Endothelial cell of umbilical vein (primary cell): Measurements from ENCODE around the gene TRIM62.

ENCODE experiments used
- EZH2 ChIP-seq: IDR thresholded peaks from 2 replicates; pipeline ENCODE4 v1.6.1; 2012; ENCODE audit warnings: borderline replicate concordance, low read depth, mild to moderate bottlenecking, moderate library complexity, low read length, inconsistent platforms; ENCODE audit not compliant: severe bottlenecking
- MYC ChIP-seq: IDR thresholded peaks from one replicate; pipeline ENCODE4 v1.6.1; 2011; ENCODE audit warnings: mild to moderate bottlenecking, low read depth, low read length
- POLR2A ChIP-seq: IDR thresholded peaks from 2 replicates; pipeline ENCODE4 v1.6.1; 2012; ENCODE audit warnings: low read depth, mild to moderate bottlenecking, control low read depth, low read length
- POLR2AphosphoS5 ChIP-seq: IDR thresholded peaks from 2 replicates; pipeline ENCODE4 v1.6.1; 2012; ENCODE audit warnings: low read depth, mild to moderate bottlenecking, control low read depth, low read length, moderate library complexity; ENCODE audit not compliant: insufficient read depth
- TF ChIP-seq, protein P1 (sequence below), 2 donors: IDR thresholded peaks; 1 replicate in 1 of 2; 2 replicates in 1 of 2; pipeline ENCODE4 v1.5.1; 2011; ENCODE audit warnings: low read length in 2 of 2, mild to moderate bottlenecking in 2 of 2, moderate library complexity in 2 of 2, control low read depth in 1 of 2, inconsistent platforms in 1 of 2, low read depth in 1 of 2; ENCODE audit not compliant: insufficient read depth in 1 of 2; ENCODE audit errors: extremely low read depth in 1 of 2
- TF ChIP-seq, protein P2 (sequence below): IDR thresholded peaks from 2 replicates; pipeline ENCODE4 v1.6.1; 2011; ENCODE audit not compliant: insufficient read depth, insufficient read length

DNA sequence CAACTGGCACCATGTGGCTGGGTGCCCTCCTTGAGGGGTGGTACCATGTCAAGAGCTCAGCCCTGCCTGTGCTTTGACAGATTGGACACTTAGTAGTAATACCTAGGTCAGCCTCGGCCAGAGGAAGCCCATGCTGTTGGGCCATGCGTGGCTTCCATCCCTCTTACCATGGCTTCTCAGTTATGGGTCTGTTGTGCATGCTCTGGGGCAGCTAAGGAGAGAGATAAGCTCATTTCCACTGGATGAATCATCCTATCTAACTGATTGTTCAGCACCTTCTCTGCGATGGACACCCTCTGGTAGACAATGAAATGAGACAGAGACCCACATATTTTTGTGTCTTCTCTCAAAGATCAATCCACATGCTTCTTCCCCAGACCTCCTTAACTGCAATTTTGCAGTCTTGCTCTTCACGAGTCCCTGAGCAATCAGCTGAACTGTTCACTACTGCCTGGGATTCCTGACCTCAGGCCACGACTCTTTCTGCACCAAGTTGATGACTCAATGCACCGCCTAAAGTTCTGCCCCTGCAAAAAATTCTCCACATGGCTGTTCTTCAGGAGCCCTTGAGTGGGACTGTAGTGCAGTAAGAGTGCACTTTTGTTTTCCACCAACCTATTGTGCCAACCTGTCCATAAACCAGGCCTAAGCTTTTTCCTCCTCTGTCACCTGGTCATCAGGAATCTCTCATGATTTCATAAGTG lies 6.9 kb upstream of the TRIM62 start:
- TF ChIP-seq, protein P1, sequence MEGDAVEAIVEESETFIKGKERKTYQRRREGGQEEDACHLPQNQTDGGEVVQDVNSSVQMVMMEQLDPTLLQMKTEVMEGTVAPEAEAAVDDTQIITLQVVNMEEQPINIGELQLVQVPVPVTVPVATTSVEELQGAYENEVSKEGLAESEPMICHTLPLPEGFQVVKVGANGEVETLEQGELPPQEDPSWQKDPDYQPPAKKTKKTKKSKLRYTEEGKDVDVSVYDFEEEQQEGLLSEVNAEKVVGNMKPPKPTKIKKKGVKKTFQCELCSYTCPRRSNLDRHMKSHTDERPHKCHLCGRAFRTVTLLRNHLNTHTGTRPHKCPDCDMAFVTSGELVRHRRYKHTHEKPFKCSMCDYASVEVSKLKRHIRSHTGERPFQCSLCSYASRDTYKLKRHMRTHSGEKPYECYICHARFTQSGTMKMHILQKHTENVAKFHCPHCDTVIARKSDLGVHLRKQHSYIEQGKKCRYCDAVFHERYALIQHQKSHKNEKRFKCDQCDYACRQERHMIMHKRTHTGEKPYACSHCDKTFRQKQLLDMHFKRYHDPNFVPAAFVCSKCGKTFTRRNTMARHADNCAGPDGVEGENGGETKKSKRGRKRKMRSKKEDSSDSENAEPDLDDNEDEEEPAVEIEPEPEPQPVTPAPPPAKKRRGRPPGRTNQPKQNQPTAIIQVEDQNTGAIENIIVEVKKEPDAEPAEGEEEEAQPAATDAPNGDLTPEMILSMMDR (IDR thresholded peaks at IDR 0.05; ENCODE audit: extremely low read depth in 1 of 2, insufficient read depth in 1 of 2, low read depth in 1 of 2, low read length in 2 of 2): no peak
- TF ChIP-seq, protein P2, sequence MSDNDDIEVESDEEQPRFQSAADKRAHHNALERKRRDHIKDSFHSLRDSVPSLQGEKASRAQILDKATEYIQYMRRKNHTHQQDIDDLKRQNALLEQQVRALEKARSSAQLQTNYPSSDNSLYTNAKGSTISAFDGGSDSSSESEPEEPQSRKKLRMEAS: no peak
- TF ChIP-seq POLR2A: no peak
- no peak for TF ChIP-seq POLR2AphosphoS5
- TF ChIP-seq EZH2: no peak
- no peak for TF ChIP-seq MYC
